NCI-H2171 treated with DMSO at 0.1 percent for 48 hours (cell line): ENCODE measurements around the gene GIN1.

Experiments
- DNase-seq: peaks from one replicate; lab custom pipeline; 2025; lab: John Stamatoyannopoulos, UW

The GIN1 gene

GRCh38 chr5:103036601-103037000 is 83.3 kb downstream of the GIN1 start:
- DNase-seq, result no peak
